NCI-H2171 treated with DMSO at 0.1 percent for 48 hours (cell line): Measurements from ENCODE around the gene THRB.

ENCODE experiments used
- DNase-seq: peaks from one replicate; lab custom pipeline; 2025; lab: John Stamatoyannopoulos, UW

THRB gene

DNA sequence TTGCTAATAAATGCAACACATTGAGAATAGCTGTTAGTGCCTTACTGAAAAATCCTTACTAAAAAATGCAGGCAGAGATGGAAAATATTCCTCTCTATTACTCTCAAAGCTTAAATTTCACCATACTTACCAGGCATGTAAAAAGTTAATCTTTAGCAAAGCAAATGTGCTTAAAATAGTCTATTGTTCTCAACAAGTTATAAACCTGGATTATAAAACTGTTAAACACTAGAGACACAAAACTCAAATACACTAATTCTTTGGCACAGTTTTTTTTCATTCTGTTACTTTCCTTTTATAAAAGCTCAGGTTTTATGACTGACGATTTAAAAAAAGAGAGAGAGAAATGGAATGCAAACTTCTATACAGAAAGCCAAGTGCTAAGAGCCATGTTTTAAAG, 119.8 kb downstream of the THRB start:
- no peak for DNase-seq

DNA sequence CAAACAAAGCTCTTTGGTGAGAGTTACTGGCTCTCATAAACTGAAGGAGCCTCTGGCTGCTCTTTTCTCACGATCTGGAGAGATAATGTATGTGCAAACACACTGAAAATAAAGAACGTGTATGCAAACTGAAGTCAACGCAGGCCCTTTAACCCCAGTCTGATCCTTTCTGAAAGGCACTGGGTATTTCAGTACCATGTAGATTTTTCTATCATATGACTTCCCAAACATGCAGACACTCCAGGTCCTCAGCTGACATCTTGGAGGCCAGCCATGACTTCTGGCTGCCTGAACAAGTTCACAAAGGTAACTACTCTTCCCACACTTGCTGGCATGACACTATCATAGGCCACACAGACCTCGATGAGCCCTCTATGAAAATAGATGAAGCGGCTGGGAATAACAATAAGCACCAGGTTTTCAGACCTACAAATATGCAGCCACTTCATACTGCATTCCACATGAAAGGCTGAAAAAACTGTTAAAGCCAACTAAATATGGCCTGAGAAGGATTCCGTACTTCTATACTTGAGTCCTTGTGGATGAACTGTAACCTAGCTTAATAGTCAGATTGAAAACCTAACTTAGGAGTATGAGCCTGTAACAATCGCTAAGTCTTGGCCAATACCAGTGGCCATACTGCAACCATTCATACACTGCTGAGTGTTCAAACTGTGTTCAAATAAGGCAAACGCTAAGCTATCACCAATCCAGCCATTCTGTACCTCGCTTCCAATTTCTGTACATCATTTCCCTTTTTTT, 121.3 kb downstream of the THRB start:
- no peak for DNase-seq

GRCh38 chr3:24372559-24373197, 122.0 kb downstream of the THRB start:
- DNase-seq: no peak

DNA sequence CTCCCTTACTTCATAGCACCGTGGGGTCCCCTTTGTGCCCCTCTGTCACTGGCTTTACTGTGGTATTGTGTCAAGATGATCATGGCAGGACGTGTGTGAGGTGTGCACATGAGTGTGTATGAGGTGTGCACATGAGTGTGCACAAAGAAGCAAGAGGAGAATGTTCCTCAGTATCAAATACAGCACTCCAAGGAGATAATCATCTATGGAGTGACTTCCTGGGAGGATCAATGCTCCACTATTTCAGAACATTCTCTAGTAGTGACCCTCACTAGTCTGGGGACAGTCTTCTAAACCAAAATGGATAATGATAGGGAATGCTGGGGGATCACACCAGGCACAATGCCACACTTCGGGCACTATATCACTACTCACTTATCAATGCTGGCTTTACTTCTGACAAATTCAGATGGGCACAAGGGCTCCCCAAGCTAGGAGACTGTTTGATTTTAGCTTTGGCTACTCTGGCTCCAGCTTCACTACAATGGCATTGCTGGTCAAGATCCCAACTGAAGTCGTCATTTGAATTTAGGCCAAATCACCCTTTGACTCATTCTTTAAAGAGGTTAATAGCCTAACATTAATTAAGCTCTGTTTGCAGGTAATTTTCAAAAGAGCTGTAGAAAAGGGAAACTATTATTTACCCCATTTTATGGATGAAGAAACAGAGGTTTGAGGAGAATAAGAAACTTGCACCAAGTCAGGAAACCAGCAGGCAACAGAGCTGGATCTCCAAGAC, 124.1 kb downstream of the THRB start:
- no peak for DNase-seq

GRCh38 chr3:24368605-24369004, 126.0 kb downstream of the THRB start:
- no peak for DNase-seq

DNA sequence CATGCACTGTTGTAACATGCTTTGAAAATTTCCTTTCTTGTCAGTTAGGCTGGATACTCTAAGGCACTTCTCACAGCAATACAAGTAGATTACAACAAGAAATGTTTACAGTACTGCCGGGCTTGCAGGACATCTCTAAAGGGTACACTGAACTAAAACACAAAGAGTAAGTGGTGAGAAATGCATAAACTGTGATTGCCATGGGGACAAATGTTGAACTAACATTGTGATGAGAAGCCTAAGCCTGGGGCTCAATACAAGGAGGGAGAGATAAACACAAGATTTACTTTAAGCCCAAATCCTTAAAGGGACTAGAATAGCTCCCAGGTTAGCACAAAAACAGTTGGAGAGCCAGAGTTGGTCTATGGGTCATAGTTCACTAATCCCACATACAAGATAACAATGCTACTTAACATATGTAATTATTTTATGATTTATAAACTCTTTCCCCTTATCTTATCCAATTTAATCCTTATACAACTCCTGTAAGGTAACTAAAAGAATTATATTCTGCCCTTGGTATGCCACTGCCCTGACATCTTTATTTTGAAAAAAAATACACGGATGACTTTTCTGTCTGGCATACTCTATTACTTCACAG, 126.9 kb downstream of the THRB start:
- DNase-seq: no peak

DNA sequence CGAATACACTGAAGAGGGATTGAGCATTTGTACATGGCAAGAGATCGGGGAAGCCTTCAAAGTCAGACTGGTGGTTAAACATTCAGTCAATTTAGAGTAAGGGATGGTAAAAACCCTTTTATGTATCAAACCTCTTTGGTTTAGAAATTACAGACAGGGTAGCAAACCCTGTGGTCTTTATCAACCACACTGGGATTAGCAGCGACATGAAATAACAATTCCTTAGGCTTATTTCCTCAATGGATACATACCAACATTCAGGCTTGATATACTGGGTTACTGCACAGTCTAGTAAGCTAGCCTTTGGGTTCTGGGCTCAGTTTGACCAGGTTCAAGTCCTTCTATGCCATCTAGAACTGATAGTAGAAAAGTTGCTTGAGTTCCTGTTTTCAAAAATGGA, 127.4 kb downstream of the THRB start:
- DNase-seq: no peak

DNA sequence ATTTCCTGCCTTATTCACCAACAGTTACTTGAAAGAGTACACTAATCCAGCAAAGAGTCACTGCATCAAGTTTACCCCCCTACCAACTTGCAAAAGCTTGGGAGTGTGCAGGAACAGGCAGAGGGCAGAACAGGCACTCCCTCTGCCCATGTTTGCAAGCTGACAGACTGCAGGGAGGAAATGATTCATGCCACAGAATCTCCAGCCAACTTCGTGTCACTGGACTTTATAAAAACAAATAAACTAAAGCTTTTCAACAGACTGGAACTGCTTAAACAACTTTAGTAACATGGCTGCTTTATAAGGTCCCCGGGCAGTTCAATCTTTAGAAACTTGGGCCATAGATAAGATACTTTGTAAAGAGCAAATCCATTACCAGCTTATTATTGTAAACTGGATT, 129.5 kb downstream of the THRB start:
- DNase-seq: no peak

DNA sequence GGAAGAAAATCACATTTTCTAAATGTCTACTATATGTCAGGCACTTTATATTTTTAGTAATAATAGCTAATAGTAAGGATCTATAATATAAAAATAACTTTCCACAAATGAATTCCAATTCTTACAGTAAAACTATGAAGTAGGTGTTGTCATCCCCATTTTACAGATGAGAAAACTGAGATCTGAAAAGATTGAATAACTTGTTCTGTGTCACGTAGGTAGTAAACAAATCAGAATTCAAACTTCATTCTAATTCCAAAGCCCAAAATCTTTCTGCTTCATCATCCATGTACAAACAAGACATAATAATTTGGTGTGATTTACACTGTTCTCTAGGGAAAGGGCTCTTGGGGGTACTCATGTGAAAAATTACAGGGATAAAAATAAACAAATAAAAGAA, 130.3 kb downstream of the THRB start:
- no peak for DNase-seq

GRCh38 chr3:24363242-24363641, 131.4 kb downstream of the THRB start:
- no peak for DNase-seq

- DNase-seq: no peak
These were observed 133.0 kb downstream of the THRB start for GRCh38 chr3:24361623-24362022.

GRCh38 chr3:24360957-24361356, 133.7 kb downstream of the THRB start:
- no peak for DNase-seq

GRCh38 chr3:24359645-24360462, 134.8 kb downstream of the THRB start:
- no peak for DNase-seq

DNA sequence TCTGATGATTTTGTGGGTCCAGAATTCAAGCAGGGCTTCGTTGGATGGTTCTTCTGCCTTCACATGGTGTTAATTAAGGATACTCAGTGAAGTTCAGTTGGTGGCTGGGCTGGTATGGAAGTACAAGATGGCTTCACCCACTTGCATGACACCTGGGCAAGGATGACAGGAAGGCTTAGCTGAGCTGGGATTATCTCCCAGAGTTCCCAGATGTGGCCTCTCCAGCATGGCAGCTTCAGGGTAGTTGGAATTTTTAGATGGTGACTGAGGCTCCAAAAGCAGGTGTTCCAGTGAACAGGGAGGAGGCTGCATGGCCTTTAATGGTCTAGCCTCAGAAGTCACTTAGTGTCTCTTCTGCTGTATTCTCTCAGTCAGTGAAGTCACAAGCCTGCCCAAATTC, 135.5 kb downstream of the THRB start:
- DNase-seq: no peak

DNA sequence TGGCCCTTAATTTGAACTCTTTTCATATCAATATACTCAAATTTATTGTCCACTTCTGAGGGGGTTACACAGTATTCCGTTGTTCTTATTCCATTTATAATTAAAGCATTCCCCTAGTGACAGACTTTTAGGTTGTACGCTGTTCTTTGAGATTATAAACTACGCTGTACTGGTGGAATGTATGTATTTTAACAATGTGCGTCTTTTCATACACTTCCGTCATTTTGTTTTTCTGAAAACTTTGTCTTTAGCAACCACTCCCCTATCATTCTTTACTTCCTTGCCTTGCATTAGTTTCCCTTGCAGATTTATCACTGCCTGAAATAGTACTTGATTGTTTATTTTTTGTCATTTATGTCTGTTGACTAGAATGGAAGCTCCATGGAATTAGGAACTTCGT, 137.0 kb downstream of the THRB start:
- no peak for DNase-seq

DNA sequence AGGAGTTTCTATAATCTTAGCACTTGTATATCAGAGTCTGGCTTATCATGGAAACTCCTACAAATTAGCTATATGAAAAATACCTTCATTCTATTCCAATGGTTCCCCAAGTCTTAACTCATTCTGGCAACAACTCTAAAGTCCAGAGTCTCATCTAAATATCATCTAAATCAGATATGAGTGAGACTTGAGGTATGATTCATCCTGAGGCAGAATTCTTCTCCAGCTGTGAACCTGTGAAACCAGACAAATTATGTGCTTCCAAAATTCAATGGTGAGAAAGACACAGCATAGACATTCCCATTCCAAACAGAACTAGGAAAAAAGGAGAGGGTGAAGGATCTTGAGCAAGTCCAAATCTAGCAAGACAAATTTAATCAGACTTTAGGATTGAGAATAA, 138.8 kb downstream of the THRB start:
- no peak for DNase-seq

- DNase-seq: no peak
These were observed 140.4 kb downstream of the THRB start for GRCh38 chr3:24354230-24354629.

GRCh38 chr3:24352893-24353553, 141.6 kb downstream of the THRB start:
- DNase-seq: no peak

DNA sequence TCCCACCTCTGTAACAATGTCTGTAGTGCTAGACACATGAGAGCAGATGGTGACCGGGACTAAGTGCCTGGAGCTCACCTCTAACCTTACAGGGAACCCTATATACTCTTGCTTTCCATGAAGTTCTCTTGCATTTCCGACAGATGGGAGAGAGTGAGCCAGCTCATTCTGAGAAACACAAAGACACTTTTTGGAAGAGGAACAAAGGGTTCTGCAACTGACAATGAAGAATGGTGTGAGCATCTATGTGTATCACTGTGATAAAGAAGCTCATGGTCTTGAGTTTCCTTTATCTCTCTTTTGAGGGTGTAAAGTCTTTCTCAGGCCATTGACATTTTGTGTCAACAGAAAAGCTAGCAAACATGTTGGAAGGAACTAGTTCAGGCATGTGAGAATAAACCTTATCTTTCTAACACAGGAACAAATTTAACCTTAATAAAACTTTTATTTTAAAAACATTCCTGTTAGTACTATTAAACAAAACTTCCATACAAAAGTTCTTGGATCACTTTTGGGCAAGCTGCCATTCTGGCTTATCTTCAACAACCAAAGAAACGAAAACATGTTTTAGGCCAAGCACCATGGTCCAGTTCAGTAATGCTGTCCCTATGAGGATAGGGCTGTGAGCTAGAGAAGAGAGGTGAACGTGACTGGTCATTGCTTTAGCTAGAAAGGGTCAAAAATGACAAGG, 142.7 kb downstream of the THRB start:
- DNase-seq: no peak

GRCh38 chr3:24349367-24350019, 145.2 kb downstream of the THRB start:
- DNase-seq: no peak
